OCI-LY7 (cell line): ENCODE measurements around the gene EML6. TPM values are rescaled to one million over a fixed set of nuclear protein-coding genes. Genes with fewer than 3 reads are reported as not detected.

ENCODE experiments used
- BruUV-seq: library from RNA; stranded (reverse); fragments of 400-500 nt; replicated peaks from 2 replicates; lab custom pipeline; 2021; lab: Mats Ljungman, UMichigan
- CTCF ChIA-PET: fragments of 300-600 bp; sonication (Branson Sonifier 250); formaldehyde crosslinking; loops from one replicate; lab custom pipeline; 2022; ENCODE audit warnings: antibody characterized with exemption; ENCODE audit not compliant: unreplicated experiment; lab: Charles Lee
- POLR2A ChIA-PET: fragments of 300-600 bp; sonication (Branson Sonifier 250); formaldehyde crosslinking; loops from one replicate; lab custom pipeline; 2022; ENCODE audit warnings: antibody characterized with exemption; lab: Charles Lee
- DNase-seq: peaks from one replicate; pipeline ENCODE4 v3.0.0-alpha.2; 2015; ENCODE audit warnings: low spot score
- H2AFZ ChIP-seq: fragments of 200-600 bp; sonication (generic), shearing (Covaris generic); 2 replicates; pipeline ENCODE4 v1.6.1; 2014; ENCODE audit warnings: mild to moderate bottlenecking, antibody characterized with exemption, low read length, moderate library complexity
- H3K27ac ChIP-seq: fragments of 200-600 bp; sonication (generic); 2 replicates; pipeline ENCODE4 v1.5.1; 2014; ENCODE audit warnings: mixed run types, low read depth, mild to moderate bottlenecking, moderate library complexity, low read length, inconsistent platforms; ENCODE audit not compliant: poor library complexity, severe bottlenecking
- H3K36me3 ChIP-seq: fragments of 200-600 bp; sonication (generic); 2 replicates; pipeline ENCODE4 v1.6.1; 2014; ENCODE audit warnings: mild to moderate bottlenecking, antibody characterized with exemption, low read length, moderate library complexity, mixed read lengths; ENCODE audit not compliant: insufficient read depth
- H3K4me1 ChIP-seq: fragments of 200-600 bp; sonication (generic); 2 replicates; pipeline ENCODE4 v1.5.1; 2014; ENCODE audit warnings: mild to moderate bottlenecking, low read length; ENCODE audit not compliant: insufficient read depth, poor library complexity, severe bottlenecking
- H3K4me2 ChIP-seq: fragments of 200-600 bp; sonication (generic); 2 replicates; pipeline ENCODE4 v1.6.1; 2014; ENCODE audit warnings: mild to moderate bottlenecking, low read length
- H3K4me3 ChIP-seq: fragments of 200-600 bp; sonication (generic); 2 replicates; pipeline ENCODE4 v1.5.1; 2014; ENCODE audit warnings: mild to moderate bottlenecking, low read depth, low read length; ENCODE audit not compliant: poor library complexity, severe bottlenecking
- H3K79me2 ChIP-seq: fragments of 200-600 bp; sonication (generic); 2 replicates; pipeline ENCODE4 v1.6.1; 2016; ENCODE audit warnings: low read depth, mild to moderate bottlenecking, low read length, moderate library complexity, mixed read lengths; ENCODE audit not compliant: insufficient read depth
- H3K9me2 ChIP-seq: fragments of 200-600 bp; sonication (generic); 2 replicates; pipeline ENCODE4 v1.6.1; 2016; ENCODE audit warnings: mild to moderate bottlenecking, low read length, mixed read lengths; ENCODE audit not compliant: insufficient read depth
- H3K9me3 ChIP-seq: fragments of 200-600 bp; sonication (generic); 2 replicates; pipeline ENCODE4 v1.6.1; 2014; ENCODE audit warnings: mild to moderate bottlenecking, mixed run types, low read length, mixed read lengths
- H4K20me1 ChIP-seq: fragments of 200-600 bp; sonication (generic); 2 replicates; pipeline ENCODE4 v1.6.1; 2014; ENCODE audit warnings: mild to moderate bottlenecking, antibody characterized with exemption, low read length, moderate library complexity, mixed read lengths; ENCODE audit not compliant: insufficient read depth
- CTCF ChIP-seq: fragments of 200-600 bp; sonication (generic); conservative IDR thresholded peaks from 2 replicates; pipeline ENCODE4 v1.5.1; 2014; ENCODE audit warnings: mild to moderate bottlenecking, antibody characterized with exemption, low read length, moderate library complexity, mixed read lengths
- EZH2phosphoT487 ChIP-seq: fragments of 200-600 bp; sonication (generic); IDR thresholded peaks from 2 replicates; pipeline ENCODE4 v1.6.1; 2018; ENCODE audit warnings: low read depth, borderline replicate concordance, mild to moderate bottlenecking, mixed run types, antibody characterized with exemption, low read length, moderate library complexity, mixed read lengths
- intact Hi-C: fragments of 100-400 bp; cut with micrococcal nuclease; formaldehyde crosslinking; loops from one replicate; pipeline ENCODE4 v1.10.0; 2022; ENCODE audit not compliant: unreplicated experiment
- total RNA-seq, 2 experiments: library from RNA; depleted of rRNA in 1 of 2; stranded (reverse); fragments of >200 nt in 1 of 2; shearing (Covaris generic) in 1 of 2; gene quantifications; 2 replicates each; pipeline ENCODE4 v1.2.3, GENCODE V29; 2014 to 2022

The EML6 gene
- total RNA-seq, 2 experiments from 2014 or later = 310 to 367 TPM

- H3K9me2 ChIP-seq = no peaks in the 10 kb centered on the region
- CTCF ChIA-PET = interaction anchor here (0.5 to 0.6 kb wide), 2 partner anchors 78 to 131 kb away, joined by 3 to 6 read pairs; no protein-coding TSS in a partner anchor
- H3K9me3 ChIP-seq = no peaks in the 10 kb centered on the region; the same call in 1 of the 2 replicates
- intact Hi-C loops = loop anchor here (10.0 kb wide), 3 partner anchors 149 to 679 kb away; partner anchors contain the start of gene CCDC88A
- DNase-seq = peak; percentile 50
- BruUV-seq = no TSS peak
- H4K20me1 ChIP-seq = no peaks in the 10 kb centered on the region
- POLR2A ChIA-PET = interaction anchor here (0.7 to 8.8 kb wide), 14 partner anchors 9 to 681 kb away, joined by 3 to 92 read pairs (median 5); partner anchors contain the start of gene EML6
- H3K4me2 ChIP-seq = peak overlapping the region; percentile 68
- peaks cover 77% of the 10 kb centered on the region for H3K79me2 ChIP-seq
- peaks cover 16% of the 10 kb centered on the region for H3K36me3 ChIP-seq
- peaks cover 78% of the 10 kb centered on the region for H3K4me1 ChIP-seq
- peak overlapping the region; percentile 95 for H3K27ac ChIP-seq
- H2AFZ ChIP-seq = peak overlapping the region; percentile 37; the same call in 1 of the 2 replicates
- H3K4me3 ChIP-seq = peak overlapping the region; percentile 58
- TF ChIP-seq CTCF (no peak), EZH2phosphoT487 (no peak)
Measured at GRCh38 chr2:54783349-54783748, 59.9 kb downstream of the EML6 start.

- Histone ChIP-seq H2AFZ (peak overlapping the region; percentile 7; the same call in 1 of the 2 replicates), H3K79me2 (peaks cover 88% of the 10 kb centered on the region), H3K4me3 (peak overlapping the region; percentile 71), H3K4me2 (peak overlapping the region; percentile 89), H3K9me2 (no peaks in the 10 kb centered on the region), H3K27ac (peak overlapping the region; percentile 95), H3K36me3 (peaks cover 30% of the 10 kb centered on the region), H3K4me1 (peaks cover 81% of the 10 kb centered on the region), H4K20me1 (peaks cover 4% of the 10 kb centered on the region; the same call in 1 of the 2 replicates), H3K9me3 (no peaks in the 10 kb centered on the region; the same call in 1 of the 2 replicates)
- CTCF ChIA-PET = no interaction called here
- POLR2A ChIA-PET = interaction anchor here (0.7 to 8.8 kb wide), 9 partner anchors 8 to 702 kb away, joined by 3 to 92 read pairs (median 5); partner anchors contain the start of gene EML6
- BruUV-seq = no TSS peak
- TF ChIP-seq CTCF (no peak), EZH2phosphoT487 (no peak)
- intact Hi-C loops = loop anchor here (1.0 to 10.0 kb wide), 7 partner anchors 19 to 682 kb away; partner anchors contain the start of gene CCDC88A
- peak; percentile 56 for DNase-seq
Measured at GRCh38 chr2:54787270-54787669, 63.8 kb downstream of the EML6 start.
